ENCODE results near the gene CEP68.
"Not testable (repeated sequence)": the region's sequence is repeated elsewhere in the genome, so short reads cannot be mapped to it uniquely, and the experiment has no call there.

CEP68 gene

GRCh38 chr2:65081232-65081685 lies 25.0 kb downstream of the CEP68 start:
- DNase-seq (ENCODE audit: low spot score): no peak

GRCh38 chr2:65085148-65085547 lies 28.9 kb downstream of the CEP68 start:
- no peak for DNase-seq (ENCODE audit: low spot score)

GRCh38 chr2:65092791-65093190 lies 36.6 kb downstream of the CEP68 start:
- no peak for DNase-seq (ENCODE audit: low spot score)

GRCh38 chr2:65093211-65093610 lies 37.0 kb downstream of the CEP68 start:
- no peak for DNase-seq (ENCODE audit: low spot score)

GRCh38 chr2:65096948-65097347 lies 40.7 kb downstream of the CEP68 start:
- DNase-seq (ENCODE audit: low spot score): no peak

- no peak for DNase-seq (ENCODE audit: low spot score)
Observed at GRCh38 chr2:65097844-65098243, 41.6 kb downstream of the CEP68 start.

- no peak for DNase-seq (ENCODE audit: low spot score)
Observed at GRCh38 chr2:65098741-65099140, 42.5 kb downstream of the CEP68 start.

- no peak for DNase-seq (ENCODE audit: low spot score)
Observed at GRCh38 chr2:65101071-65101470, 44.9 kb downstream of the CEP68 start.

GRCh38 chr2:65103013-65103715 lies 46.9 kb downstream of the CEP68 start:
- no peak for DNase-seq (ENCODE audit: low spot score)

- no peak for DNase-seq (ENCODE audit: low spot score)
Observed at GRCh38 chr2:65107530-65107929, 51.3 kb downstream of the CEP68 start.

- no peak for DNase-seq (ENCODE audit: low spot score)
Observed at GRCh38 chr2:65108780-65109179, 52.6 kb downstream of the CEP68 start.

GRCh38 chr2:65112633-65113032 lies 56.4 kb downstream of the CEP68 start:
- DNase-seq (ENCODE audit: low spot score): no peak

GRCh38 chr2:65113229-65113628 lies 57.0 kb downstream of the CEP68 start:
- DNase-seq (ENCODE audit: low spot score): no peak

- DNase-seq (ENCODE audit: low spot score): no peak
Observed at GRCh38 chr2:65113816-65114215, 57.6 kb downstream of the CEP68 start.

GRCh38 chr2:65114921-65115320 lies 58.7 kb downstream of the CEP68 start:
- DNase-seq (ENCODE audit: low spot score): no peak

- no peak for DNase-seq (ENCODE audit: low spot score)
Observed at GRCh38 chr2:65116645-65117044, 60.4 kb downstream of the CEP68 start.

- DNase-seq (ENCODE audit: low spot score): no peak
Observed at GRCh38 chr2:65120990-65121693, 64.9 kb downstream of the CEP68 start.

GRCh38 chr2:65122313-65122712 lies 66.1 kb downstream of the CEP68 start:
- DNase-seq (ENCODE audit: low spot score): no peak

- not testable (repeated sequence) for DNase-seq (ENCODE audit: low spot score)
Observed at GRCh38 chr2:65125457-65125856, 69.2 kb downstream of the CEP68 start.

GRCh38 chr2:65128297-65129190 lies 72.3 kb downstream of the CEP68 start:
- no peak for DNase-seq (ENCODE audit: low spot score)

- peak; percentile 35 for DNase-seq (ENCODE audit: low spot score)
Observed at GRCh38 chr2:65129286-65129825, 73.1 kb downstream of the CEP68 start.
